ENCODE data around the gene ZNF587. TPM values are rescaled to one million over a fixed set of nuclear protein-coding genes. Genes with fewer than 3 reads are reported as not detected.
"Not testable (repeated sequence)": the region's sequence is repeated elsewhere in the genome, so short reads cannot be mapped to it uniquely, and the experiment has no call there.

ZNF587 gene
- total RNA-seq, 2 donors from 2014 or later = 18.3 to 29.7 TPM

DNA sequence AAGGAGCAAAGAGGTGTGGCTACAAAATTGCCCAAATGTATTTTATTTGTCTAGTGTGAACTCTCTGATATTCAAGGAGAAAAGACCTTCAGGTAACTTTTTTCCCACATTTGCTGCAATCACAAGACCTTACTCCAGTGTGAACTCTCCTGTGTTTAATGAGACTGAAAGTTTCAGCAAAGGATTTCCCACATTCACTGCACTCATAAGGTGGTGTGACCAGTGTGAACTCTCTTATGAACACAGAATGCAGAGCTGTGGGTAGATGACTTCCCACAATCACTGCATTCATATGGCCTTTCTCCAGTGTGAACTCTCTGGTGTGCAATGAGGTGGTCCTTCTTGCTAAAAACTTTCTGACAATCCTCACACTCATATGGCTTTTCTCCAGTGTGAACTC, 22.8 kb downstream of the ZNF587 start:
- Histone ChIP-seq H3K27ac (no peak overlapping the region), H3K4me3 (no peak overlapping the region), H3K36me3 (peaks cover 10% of the 10 kb centered on the region), H3K27me3 (replicated peaks; ENCODE audit: insufficient read depth) (no peaks in the 10 kb centered on the region), H3K9me3 (peaks cover 80% of the 10 kb centered on the region), H3K4me1 (ENCODE audit: control insufficient read depth in 1 of 2, low read depth in 2 of 2) (no peaks in the 10 kb centered on the region)
- ATAC-seq (ENCODE audit: insufficient number of reproducible peaks, low FRiP score, low read depth) (no peak), DNase-seq (ENCODE audit: low spot score) (no peak)
- no peak for TF ChIP-seq CTCF (IDR thresholded peaks at IDR 0.05)

GRCh38 chr19:57873883-57874799, 24.5 kb downstream of the ZNF587 start:
- H3K4me3 ChIP-seq; H3K27ac ChIP-seq; ATAC-seq (ENCODE audit: insufficient number of reproducible peaks, low FRiP score, low read depth); H3K36me3 ChIP-seq; DNase-seq (ENCODE audit: low spot score); H3K4me1 ChIP-seq (ENCODE audit: control insufficient read depth in 1 of 2, low read depth in 2 of 2); H3K27me3 ChIP-seq (replicated peaks; ENCODE audit: insufficient read depth): not testable (repeated sequence)
- peaks cover 67% of the 10 kb centered on the region for H3K9me3 ChIP-seq

GRCh38 chr19:57886046-57886445, 36.4 kb downstream of the ZNF587 start:
- Histone ChIP-seq H3K36me3 (no peaks in the 10 kb centered on the region), H3K27me3 (replicated peaks; ENCODE audit: insufficient read depth) (no peaks in the 10 kb centered on the region), H3K4me1 (ENCODE audit: control insufficient read depth in 1 of 2, low read depth in 2 of 2) (no peaks in the 10 kb centered on the region), H3K27ac (no peak overlapping the region), H3K9me3 (no peaks in the 10 kb centered on the region), H3K4me3 (no peak overlapping the region)
- ATAC-seq (ENCODE audit: insufficient number of reproducible peaks, low FRiP score, low read depth) = no peak
- no peak for TF ChIP-seq CTCF (IDR thresholded peaks at IDR 0.05)
- no peak for DNase-seq (ENCODE audit: low spot score)

DNA sequence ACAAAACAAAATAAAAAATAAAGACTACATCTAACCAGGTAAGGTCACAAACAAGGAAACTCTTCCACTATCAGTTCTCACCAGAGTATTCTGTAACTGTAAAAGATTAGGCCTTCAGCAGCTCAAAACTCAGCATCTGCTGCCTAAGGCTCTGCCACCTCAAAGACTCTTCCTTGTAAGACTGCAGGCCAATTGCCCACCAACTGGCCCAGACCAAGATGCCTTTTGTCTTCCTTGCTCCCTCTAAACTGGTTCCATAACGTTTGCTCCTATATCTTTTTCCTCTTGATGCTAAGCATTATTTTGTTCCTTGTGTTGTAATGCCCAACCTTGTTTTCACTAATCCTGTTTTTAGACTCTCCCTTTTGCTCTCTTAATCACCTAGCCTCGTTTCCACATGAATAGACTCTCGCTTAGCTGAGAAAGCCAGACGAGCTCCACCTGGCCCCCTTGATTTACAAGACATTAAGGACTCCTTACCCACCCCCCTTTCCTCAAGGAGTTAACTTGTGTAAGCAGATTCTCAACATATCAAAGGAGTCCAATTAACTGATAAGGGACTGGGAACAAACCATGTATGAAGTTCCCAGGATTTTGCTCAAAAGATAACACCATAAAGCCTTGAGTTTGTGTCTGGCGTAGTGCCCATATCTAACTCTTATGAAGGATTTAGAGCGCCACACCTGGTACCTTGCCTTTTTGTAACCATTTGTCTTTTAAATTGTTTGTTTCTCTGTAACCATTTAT, 37.7 kb downstream of the ZNF587 start:
- H3K9me3 ChIP-seq = no peaks in the 10 kb centered on the region
- no peaks in the 10 kb centered on the region for H3K36me3 ChIP-seq
- no peak for TF ChIP-seq CTCF (IDR thresholded peaks at IDR 0.05)
- H3K4me3 ChIP-seq = peak overlapping the region; percentile 76
- no peaks in the 10 kb centered on the region for H3K4me1 ChIP-seq (ENCODE audit: control insufficient read depth in 1 of 2, low read depth in 2 of 2)
- H3K27ac ChIP-seq = no peak overlapping the region
- no peaks in the 10 kb centered on the region for H3K27me3 ChIP-seq (replicated peaks; ENCODE audit: insufficient read depth)
- ATAC-seq (ENCODE audit: insufficient number of reproducible peaks, low FRiP score, low read depth) (no peak), DNase-seq (ENCODE audit: low spot score) (no peak)

DNA sequence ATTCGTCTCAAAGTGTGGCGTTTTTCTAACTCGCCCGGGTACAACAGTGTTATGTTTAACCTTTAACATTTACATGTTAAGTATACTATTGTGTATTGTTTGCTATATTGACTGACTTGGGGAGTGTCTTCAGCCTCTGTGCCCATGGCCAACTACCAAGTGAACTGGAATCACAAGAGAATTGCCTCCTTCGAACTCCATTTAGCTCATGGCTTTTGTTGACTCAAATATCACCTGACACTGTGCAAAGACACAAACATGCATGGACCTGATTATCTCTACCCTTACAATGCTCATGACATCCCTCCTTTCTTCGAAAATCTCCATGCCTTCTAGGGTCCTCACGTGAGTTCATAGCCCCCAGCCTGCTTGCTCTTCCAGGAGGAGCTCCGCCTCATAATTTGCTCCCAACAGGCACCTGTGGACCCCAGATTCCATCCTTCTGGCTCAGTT, 38.5 kb downstream of the ZNF587 start:
- no peak for ATAC-seq (ENCODE audit: insufficient number of reproducible peaks, low FRiP score, low read depth)
- H3K36me3 ChIP-seq = no peaks in the 10 kb centered on the region
- no peak overlapping the region for H3K27ac ChIP-seq
- no peaks in the 10 kb centered on the region for H3K4me1 ChIP-seq (ENCODE audit: control insufficient read depth in 1 of 2, low read depth in 2 of 2)
- peak overlapping the region; percentile 76 for H3K4me3 ChIP-seq
- no peak for DNase-seq (ENCODE audit: low spot score)
- TF ChIP-seq CTCF (IDR thresholded peaks at IDR 0.05) = no peak
- H3K9me3 ChIP-seq = no peaks in the 10 kb centered on the region
- no peaks in the 10 kb centered on the region for H3K27me3 ChIP-seq (replicated peaks; ENCODE audit: insufficient read depth)

All from thoracic aorta (tissue), 2 donors.